ENCODE results near the gene IPCEF1.

Gene IPCEF1

GRCh38 chr6:154123155-154123956 lies 233.2 kb downstream of the IPCEF1 start:
- Histone ChIP-seq H3K4me1 (ENCODE audit: control insufficient read depth, insufficient read depth, low read length) (peaks cover 13% of the 10 kb centered on the region), H3K9me3 (ENCODE audit: control insufficient read depth, insufficient read depth, low read length) (peaks cover 9% of the 10 kb centered on the region), H3K9ac (ENCODE audit: low read depth, low read length) (no peak overlapping the region), H3K4me3 (ENCODE audit: low read depth, low read length) (no peak overlapping the region), H3K27ac (ENCODE audit: low read depth, low read length) (no peak overlapping the region), H3K36me3 (ENCODE audit: control insufficient read depth, insufficient read depth, low read length) (no peaks in the 10 kb centered on the region), H3K27me3 (ENCODE audit: control insufficient read depth, insufficient read depth, low read length) (no peaks in the 10 kb centered on the region)

GRCh38 chr6:154122195-154122925 lies 234.2 kb downstream of the IPCEF1 start:
- peaks cover 9% of the 10 kb centered on the region for H3K9me3 ChIP-seq (ENCODE audit: control insufficient read depth, insufficient read depth, low read length)
- no peak overlapping the region for H3K9ac ChIP-seq (ENCODE audit: low read depth, low read length)
- peaks cover 3% of the 10 kb centered on the region for H3K4me1 ChIP-seq (ENCODE audit: control insufficient read depth, insufficient read depth, low read length)
- H3K4me3 ChIP-seq (ENCODE audit: low read depth, low read length) = no peak overlapping the region
- no peaks in the 10 kb centered on the region for H3K27me3 ChIP-seq (ENCODE audit: control insufficient read depth, insufficient read depth, low read length)
- no peaks in the 10 kb centered on the region for H3K36me3 ChIP-seq (ENCODE audit: control insufficient read depth, insufficient read depth, low read length)
- H3K27ac ChIP-seq (ENCODE audit: low read depth, low read length) = no peak overlapping the region

GRCh38 chr6:154117485-154117884 lies 239.1 kb downstream of the IPCEF1 start:
- Histone ChIP-seq H3K27ac (ENCODE audit: low read depth, low read length) (no peak overlapping the region), H3K4me3 (ENCODE audit: low read depth, low read length) (no peak overlapping the region), H3K9ac (ENCODE audit: low read depth, low read length) (no peak overlapping the region), H3K9me3 (ENCODE audit: control insufficient read depth, insufficient read depth, low read length) (peaks cover under 1% of the 10 kb centered on the region; the same call in 1 of the 2 replicates), H3K4me1 (ENCODE audit: control insufficient read depth, insufficient read depth, low read length) (no peaks in the 10 kb centered on the region; the same call in 1 of the 2 replicates), H3K27me3 (ENCODE audit: control insufficient read depth, insufficient read depth, low read length) (no peaks in the 10 kb centered on the region), H3K36me3 (ENCODE audit: control insufficient read depth, insufficient read depth, low read length) (no peaks in the 10 kb centered on the region)

- Histone ChIP-seq H3K4me1 (ENCODE audit: control insufficient read depth, insufficient read depth, low read length) (no peaks in the 10 kb centered on the region), H3K36me3 (ENCODE audit: control insufficient read depth, insufficient read depth, low read length) (no peaks in the 10 kb centered on the region), H3K27me3 (ENCODE audit: control insufficient read depth, insufficient read depth, low read length) (no peaks in the 10 kb centered on the region)
Observed at GRCh38 chr6:154113392-154113791, 243.2 kb downstream of the IPCEF1 start.

GRCh38 chr6:154112181-154112809 lies 244.3 kb downstream of the IPCEF1 start:
- H3K9ac ChIP-seq (ENCODE audit: low read depth, low read length) = no peak overlapping the region
- H3K4me1 ChIP-seq (ENCODE audit: control insufficient read depth, insufficient read depth, low read length) = no peaks in the 10 kb centered on the region
- no peaks in the 10 kb centered on the region for H3K36me3 ChIP-seq (ENCODE audit: control insufficient read depth, insufficient read depth, low read length)
- H3K27me3 ChIP-seq (ENCODE audit: control insufficient read depth, insufficient read depth, low read length) = no peaks in the 10 kb centered on the region
- no peak overlapping the region for H3K27ac ChIP-seq (ENCODE audit: low read depth, low read length)
- no peaks in the 10 kb centered on the region for H3K9me3 ChIP-seq (ENCODE audit: control insufficient read depth, insufficient read depth, low read length)
- H3K4me3 ChIP-seq (ENCODE audit: low read depth, low read length) = no peak overlapping the region

More at GRCh38 chr6:154113392-154113791, 243.2 kb downstream of the IPCEF1 start:
- Histone ChIP-seq H3K9me3 (ENCODE audit: control insufficient read depth, insufficient read depth, low read length) (no peaks in the 10 kb centered on the region), H3K9ac (ENCODE audit: low read depth, low read length) (no peak overlapping the region), H3K27ac (ENCODE audit: low read depth, low read length) (no peak overlapping the region), H3K4me3 (ENCODE audit: low read depth, low read length) (no peak overlapping the region)

GRCh38 chr6:154111025-154111424 lies 245.6 kb downstream of the IPCEF1 start:
- no peak overlapping the region for H3K9ac ChIP-seq (ENCODE audit: low read depth, low read length)
- H3K4me3 ChIP-seq (ENCODE audit: low read depth, low read length) = no peak overlapping the region
- no peaks in the 10 kb centered on the region for H3K27me3 ChIP-seq (ENCODE audit: control insufficient read depth, insufficient read depth, low read length)
- H3K9me3 ChIP-seq (ENCODE audit: control insufficient read depth, insufficient read depth, low read length) = no peaks in the 10 kb centered on the region
- H3K4me1 ChIP-seq (ENCODE audit: control insufficient read depth, insufficient read depth, low read length) = no peaks in the 10 kb centered on the region
- H3K36me3 ChIP-seq (ENCODE audit: control insufficient read depth, insufficient read depth, low read length) = no peaks in the 10 kb centered on the region
- H3K27ac ChIP-seq (ENCODE audit: low read depth, low read length) = no peak overlapping the region

GRCh38 chr6:154106251-154106650 lies 250.4 kb downstream of the IPCEF1 start:
- Histone ChIP-seq H3K9ac (ENCODE audit: low read depth, low read length) (no peak overlapping the region), H3K9me3 (ENCODE audit: control insufficient read depth, insufficient read depth, low read length) (no peaks in the 10 kb centered on the region), H3K36me3 (ENCODE audit: control insufficient read depth, insufficient read depth, low read length) (no peaks in the 10 kb centered on the region), H3K27ac (ENCODE audit: low read depth, low read length) (no peak overlapping the region), H3K27me3 (ENCODE audit: control insufficient read depth, insufficient read depth, low read length) (no peaks in the 10 kb centered on the region), H3K4me1 (ENCODE audit: control insufficient read depth, insufficient read depth, low read length) (no peaks in the 10 kb centered on the region), H3K4me3 (ENCODE audit: low read depth, low read length) (no peak overlapping the region)

Measured in HUES48 (cell line).